ENCODE measurements around the gene CEP63. TPM values are rescaled to one million over a fixed set of nuclear protein-coding genes. Genes with fewer than 3 reads are reported as not detected.

CEP63 gene
- total RNA-seq, 1 donor from 2014 or later: 22.1 TPM

- DNase-seq (no peak), ATAC-seq (peak; percentile 8)
- H3K27ac ChIP-seq: no peak overlapping the region
- intact Hi-C loops (cut with DNase I): no loop called here
- no peaks in the 10 kb centered on the region for H3K9me3 ChIP-seq
- TF ChIP-seq, protein P1, sequence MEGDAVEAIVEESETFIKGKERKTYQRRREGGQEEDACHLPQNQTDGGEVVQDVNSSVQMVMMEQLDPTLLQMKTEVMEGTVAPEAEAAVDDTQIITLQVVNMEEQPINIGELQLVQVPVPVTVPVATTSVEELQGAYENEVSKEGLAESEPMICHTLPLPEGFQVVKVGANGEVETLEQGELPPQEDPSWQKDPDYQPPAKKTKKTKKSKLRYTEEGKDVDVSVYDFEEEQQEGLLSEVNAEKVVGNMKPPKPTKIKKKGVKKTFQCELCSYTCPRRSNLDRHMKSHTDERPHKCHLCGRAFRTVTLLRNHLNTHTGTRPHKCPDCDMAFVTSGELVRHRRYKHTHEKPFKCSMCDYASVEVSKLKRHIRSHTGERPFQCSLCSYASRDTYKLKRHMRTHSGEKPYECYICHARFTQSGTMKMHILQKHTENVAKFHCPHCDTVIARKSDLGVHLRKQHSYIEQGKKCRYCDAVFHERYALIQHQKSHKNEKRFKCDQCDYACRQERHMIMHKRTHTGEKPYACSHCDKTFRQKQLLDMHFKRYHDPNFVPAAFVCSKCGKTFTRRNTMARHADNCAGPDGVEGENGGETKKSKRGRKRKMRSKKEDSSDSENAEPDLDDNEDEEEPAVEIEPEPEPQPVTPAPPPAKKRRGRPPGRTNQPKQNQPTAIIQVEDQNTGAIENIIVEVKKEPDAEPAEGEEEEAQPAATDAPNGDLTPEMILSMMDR (IDR thresholded peaks at IDR 0.05): no peak
- no peak overlapping the region for H3K4me3 ChIP-seq
- H3K4me1 ChIP-seq: no peaks in the 10 kb centered on the region
- no peaks in the 10 kb centered on the region for H3K36me3 ChIP-seq
- H3K27me3 ChIP-seq: no peaks in the 10 kb centered on the region
Observed at GRCh38 chr3:134617608-134618477, 132.0 kb downstream of the CEP63 start.

DNA sequence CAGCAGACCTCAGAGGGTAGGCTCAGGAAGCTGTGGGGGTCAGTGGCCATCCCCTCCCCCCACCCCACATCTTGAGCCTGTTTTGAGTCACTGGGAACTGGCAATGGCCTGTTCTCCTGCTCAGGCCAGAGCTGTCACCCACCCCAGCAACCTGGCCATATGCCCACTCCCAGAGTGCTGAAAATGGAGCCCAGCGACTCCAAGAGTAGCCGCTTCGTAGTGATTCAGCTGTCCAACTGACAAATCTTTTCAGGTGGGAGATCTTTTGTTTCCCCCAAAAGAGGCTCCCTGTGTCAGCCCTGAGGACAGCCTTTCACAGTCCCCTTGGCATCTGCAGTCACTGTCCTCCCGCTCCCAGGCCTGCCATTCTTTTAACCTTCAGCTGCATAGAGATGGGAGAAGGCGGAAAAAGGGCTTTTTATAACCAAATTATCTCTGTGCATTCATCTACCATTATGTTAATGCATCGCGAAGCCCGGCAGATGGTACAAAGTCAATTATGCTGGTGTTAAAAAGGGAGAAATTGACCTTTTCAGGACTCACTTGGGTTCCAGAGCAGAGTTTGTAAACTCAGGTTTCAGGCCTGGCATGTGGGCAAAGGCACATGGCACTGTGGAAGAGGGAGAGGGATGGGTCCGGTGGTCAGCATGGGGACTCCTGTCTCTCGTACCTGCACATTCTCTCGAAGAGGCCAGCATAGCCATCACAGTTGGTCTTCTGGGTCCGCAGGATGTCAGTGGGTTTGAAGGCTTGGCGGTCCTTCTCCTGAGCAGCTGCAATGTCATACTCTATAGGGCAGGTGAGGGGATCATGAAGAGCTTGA lies 132.8 kb downstream of the CEP63 start:
- TF ChIP-seq, protein P1 (IDR thresholded peaks at IDR 0.05): no peak
- Histone ChIP-seq H3K36me3 (no peaks in the 10 kb centered on the region), H3K4me1 (no peaks in the 10 kb centered on the region), H3K27ac (no peak overlapping the region), H3K27me3 (no peaks in the 10 kb centered on the region), H3K4me3 (no peak overlapping the region), H3K9me3 (no peaks in the 10 kb centered on the region)
- intact Hi-C loops (cut with DNase I): no loop called here
- ATAC-seq (no peak), DNase-seq (no peak)

DNA sequence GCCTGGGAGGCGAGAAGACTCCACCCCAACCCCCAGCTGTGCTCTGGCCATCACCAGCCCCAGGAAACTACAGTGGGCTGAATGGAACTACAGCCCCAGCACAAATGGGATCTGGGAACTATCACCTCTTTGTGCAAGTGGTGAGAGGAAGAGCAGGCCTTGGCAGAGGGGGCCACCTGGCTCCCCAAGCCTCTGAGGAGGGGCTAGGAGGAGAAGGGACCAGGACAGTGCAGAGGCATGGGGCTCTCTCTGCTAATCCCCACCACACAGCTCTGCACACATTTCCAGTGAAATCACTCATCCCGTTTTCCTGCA lies 133.4 kb downstream of the CEP63 start:
- H3K4me1 ChIP-seq: no peaks in the 10 kb centered on the region
- ATAC-seq (no peak), DNase-seq (no peak)
- H3K4me3 ChIP-seq: no peak overlapping the region
- H3K36me3 ChIP-seq: no peaks in the 10 kb centered on the region
- intact Hi-C loops (cut with DNase I): no loop called here
- TF ChIP-seq, protein P1 (IDR thresholded peaks at IDR 0.05): no peak
- no peaks in the 10 kb centered on the region for H3K27me3 ChIP-seq
- no peak overlapping the region for H3K27ac ChIP-seq
- H3K9me3 ChIP-seq: no peaks in the 10 kb centered on the region

DNA sequence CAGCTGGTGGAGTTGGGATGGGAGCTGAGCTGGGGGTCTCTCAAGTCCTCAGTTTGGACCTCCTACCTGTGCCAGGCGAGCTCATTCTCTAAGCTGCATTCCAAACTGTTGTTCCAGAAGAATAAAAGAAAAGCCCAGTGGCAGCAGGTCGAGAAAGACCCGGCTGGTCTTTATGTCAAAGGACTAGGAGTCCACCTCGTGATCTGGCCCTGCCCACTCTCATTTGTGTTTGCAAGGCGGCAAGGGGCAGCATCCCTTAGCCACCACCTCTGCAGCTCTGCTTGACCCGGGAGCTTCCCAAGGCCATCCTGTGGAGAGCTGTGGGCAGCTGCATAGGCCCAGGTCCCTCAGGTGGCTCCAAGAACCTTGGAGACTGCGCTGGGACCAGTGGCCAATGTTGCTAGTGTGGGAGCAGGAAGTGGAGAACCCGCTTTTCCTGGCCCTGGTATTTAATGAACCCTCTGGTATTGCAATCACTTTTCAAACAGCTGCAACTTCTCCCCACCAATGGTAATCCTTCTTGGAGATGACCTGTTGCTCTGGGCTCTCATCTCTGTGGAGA lies 134.1 kb downstream of the CEP63 start:
- H3K27me3 ChIP-seq: no peaks in the 10 kb centered on the region
- no peak for DNase-seq
- intact Hi-C loops (cut with DNase I): no loop called here
- H3K4me3 ChIP-seq: no peak overlapping the region
- H3K9me3 ChIP-seq: no peaks in the 10 kb centered on the region
- no peak for ATAC-seq
- no peak overlapping the region for H3K27ac ChIP-seq
- H3K36me3 ChIP-seq: no peaks in the 10 kb centered on the region
- TF ChIP-seq, protein P1 (IDR thresholded peaks at IDR 0.05): no peak
- no peaks in the 10 kb centered on the region for H3K4me1 ChIP-seq

DNA sequence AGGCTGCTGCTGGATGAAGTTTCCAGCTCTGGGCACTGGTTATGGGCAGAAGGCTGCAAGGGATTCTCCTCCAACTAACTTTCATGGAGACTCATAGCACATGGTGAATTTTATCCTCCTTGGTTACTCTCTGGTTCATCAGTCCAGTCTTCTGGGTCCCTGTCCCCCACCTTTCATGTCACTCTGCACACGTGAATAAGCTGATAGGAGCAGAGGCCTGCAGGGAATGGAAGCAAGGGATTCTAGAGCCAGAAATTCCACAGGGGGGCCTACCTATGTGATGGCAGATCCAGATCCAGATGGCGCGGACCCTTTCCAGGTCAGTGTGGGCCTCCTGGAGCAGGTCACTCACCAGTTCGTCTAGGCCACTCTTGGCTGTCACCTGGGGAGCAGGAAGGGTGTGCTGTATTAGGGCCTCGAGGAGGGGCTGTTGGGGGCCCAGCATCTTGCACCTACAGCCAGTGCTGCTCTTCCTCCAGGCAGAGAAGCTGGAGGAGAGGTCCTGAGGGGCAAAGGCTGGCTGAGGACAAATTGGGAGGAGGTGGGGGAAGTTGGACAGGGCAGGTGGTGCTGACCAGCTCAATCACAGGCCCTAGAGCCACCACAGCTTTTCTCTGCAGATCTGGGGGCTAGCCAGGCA lies 134.7 kb downstream of the CEP63 start:
- TF ChIP-seq, protein P1 (IDR thresholded peaks at IDR 0.05): no peak
- DNase-seq (no peak), ATAC-seq (no peak)
- no peak overlapping the region for H3K4me3 ChIP-seq
- H3K27me3 ChIP-seq: no peaks in the 10 kb centered on the region
- H3K9me3 ChIP-seq: no peaks in the 10 kb centered on the region
- H3K36me3 ChIP-seq: no peaks in the 10 kb centered on the region
- no peak overlapping the region for H3K27ac ChIP-seq
- H3K4me1 ChIP-seq: no peaks in the 10 kb centered on the region
- intact Hi-C loops (cut with DNase I): no loop called here

Data from upper lobe of right lung (tissue), 1 donor.